ENCODE results near the gene PRR23C.

PRR23C gene

DNA sequence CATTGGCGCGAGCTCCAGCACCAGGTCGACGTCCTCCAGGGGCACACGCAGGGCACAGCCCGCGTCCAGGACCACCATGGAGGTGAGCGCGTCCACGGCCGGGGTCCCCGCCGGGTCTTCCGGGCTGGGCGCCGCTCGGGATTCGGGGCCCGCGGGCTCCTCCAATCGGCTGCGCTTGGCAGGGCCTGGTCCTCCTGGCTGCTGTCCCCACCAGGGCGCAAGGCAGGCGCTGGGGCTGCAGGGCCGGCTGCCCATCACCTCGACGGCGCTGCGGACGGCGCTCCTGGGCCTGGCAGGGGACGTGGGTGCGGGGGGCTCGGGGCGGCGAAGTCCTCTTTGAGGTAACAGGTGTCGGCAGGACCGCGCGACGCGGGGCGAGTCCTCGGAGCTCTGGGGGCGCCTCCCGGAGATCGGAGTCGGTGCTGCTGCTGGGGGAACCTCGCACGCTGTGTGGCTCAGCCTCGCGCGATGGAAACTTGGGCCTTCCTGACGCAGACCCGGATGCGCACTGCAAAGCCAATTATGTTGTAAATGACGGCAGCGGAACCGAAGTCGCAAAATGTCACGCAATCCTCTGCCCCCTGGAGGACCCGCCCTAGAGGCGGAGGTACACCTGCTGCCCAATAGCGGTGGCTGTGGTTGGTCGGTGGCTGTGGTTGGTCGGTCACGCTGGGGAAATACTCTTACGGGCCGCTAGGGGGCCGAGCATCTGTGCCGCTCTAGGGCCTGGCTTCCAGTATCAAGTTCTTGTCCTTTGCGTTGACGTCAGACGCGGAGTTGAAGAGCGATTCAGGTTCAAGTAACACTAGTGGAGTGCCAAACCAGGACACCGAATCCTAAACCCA, at the start of gene PRR23C:
PRR23C (minus strand) TSS at position 527 of the 845 bp plus-strand sequence; CDS start at position 255, 272 bp downstream.
- Histone ChIP-seq H3K4me1 (ENCODE audit: control insufficient read depth in 1 of 2, insufficient read depth in 2 of 2, low read length in 2 of 2) (no peaks in the 10 kb centered on the region), H3K9me3 (ENCODE audit: control insufficient read depth in 1 of 2, low read length in 2 of 2) (peaks cover 0 to 24% of the 10 kb centered on the region in 2 donors), H3K4me3 (ENCODE audit: low read depth in 1 of 2, low read length in 2 of 2) (no peak within 1 kb of the TSS)

DNA sequence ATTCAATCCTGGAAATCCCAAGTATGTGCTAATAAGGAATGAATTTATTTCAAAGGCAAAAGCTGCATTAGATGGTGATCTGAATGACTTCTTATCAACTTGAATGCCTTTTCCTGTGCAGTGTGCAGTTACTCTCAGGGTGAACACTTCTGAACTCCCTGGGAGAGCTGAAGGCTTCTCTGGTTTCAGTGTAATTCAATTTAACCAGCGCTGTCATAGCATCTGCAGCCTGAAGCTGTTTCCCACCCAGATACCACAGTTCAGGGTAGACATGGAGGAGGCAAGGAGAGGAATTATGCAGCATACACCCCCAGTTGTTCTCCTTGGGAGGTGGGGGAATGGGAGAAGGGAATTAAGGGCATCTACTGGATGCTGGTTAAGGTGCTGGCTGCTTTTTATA, 49.1 kb upstream of the PRR23C start:
- Histone ChIP-seq H3K4me1 (ENCODE audit: control insufficient read depth in 1 of 2, insufficient read depth in 2 of 2, low read length in 2 of 2) (no peaks in the 10 kb centered on the region), H3K27ac (ENCODE audit: low read length) (no peak overlapping the region), H3K36me3 (ENCODE audit: control insufficient read depth in 1 of 2, insufficient read depth in 2 of 2, low read length in 2 of 2) (no peaks in the 10 kb centered on the region), H3K4me3 (ENCODE audit: low read depth in 1 of 2, low read length in 2 of 2) (no peak overlapping the region), H3K9me3 (ENCODE audit: control insufficient read depth in 1 of 2, low read length in 2 of 2) (peaks cover 3 to 14% of the 10 kb centered on the region in 2 donors), H3K27me3 (ENCODE audit: low read depth, low read length) (no peaks in the 10 kb centered on the region)

More for the DNA sequence above, at the start of gene PRR23C:
- Histone ChIP-seq H3K36me3 (ENCODE audit: control insufficient read depth in 1 of 2, insufficient read depth in 2 of 2, low read length in 2 of 2) (no peaks in the 10 kb centered on the region), H3K27ac (ENCODE audit: low read length) (no peak within 1 kb of the TSS), H3K27me3 (ENCODE audit: low read depth, low read length) (no peaks in the 10 kb centered on the region)

DNA sequence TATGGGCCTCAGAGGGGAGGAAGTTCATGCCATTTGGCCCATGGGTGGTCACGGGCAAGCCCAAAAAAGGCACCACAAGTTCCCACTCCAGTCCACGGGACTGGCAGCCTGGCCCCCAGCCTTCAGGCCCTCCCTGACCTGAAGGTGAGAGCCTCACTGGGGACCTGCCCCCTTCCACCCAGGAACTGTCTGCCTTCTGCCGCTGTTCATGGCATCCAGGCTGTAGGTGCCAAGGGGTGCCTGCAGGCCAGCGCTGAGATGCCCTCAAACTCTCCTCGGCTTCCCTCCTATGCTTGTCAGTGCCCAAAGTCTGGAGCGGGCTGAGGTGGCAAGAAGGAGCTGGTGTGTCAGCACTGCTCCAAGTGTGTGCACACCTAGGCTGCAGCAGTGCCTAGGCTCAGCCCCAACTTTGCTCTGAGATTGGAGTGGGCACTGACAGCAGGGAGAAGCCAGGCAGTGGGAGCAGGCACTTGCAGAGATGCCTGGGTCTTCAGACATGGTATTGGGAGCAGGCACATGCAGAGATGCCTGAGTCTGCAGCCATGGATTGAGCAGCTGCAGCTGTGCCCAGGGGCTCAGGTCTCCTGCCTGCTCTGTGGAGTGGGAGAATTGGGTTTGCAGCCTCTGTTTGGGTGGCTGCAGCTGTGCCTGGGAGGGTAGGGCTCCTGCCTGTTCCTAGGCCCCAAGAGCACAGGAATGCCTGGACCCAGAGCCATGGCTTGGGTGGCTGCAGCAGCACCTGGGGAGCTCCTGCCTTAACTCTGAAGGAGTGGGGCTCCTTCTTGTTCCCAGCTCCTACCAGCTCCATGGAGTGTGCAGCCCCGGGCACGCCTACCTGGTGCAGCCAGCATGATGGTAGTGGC, 44.0 kb upstream of the PRR23C start:
- no peaks in the 10 kb centered on the region for H3K27me3 ChIP-seq (ENCODE audit: low read depth, low read length)
- H3K9me3 ChIP-seq (ENCODE audit: control insufficient read depth in 1 of 2, low read length in 2 of 2), result peaks cover 3 to 12% of the 10 kb centered on the region in 2 donors
- H3K4me1 ChIP-seq (ENCODE audit: control insufficient read depth in 1 of 2, insufficient read depth in 2 of 2, low read length in 2 of 2), result no peaks in the 10 kb centered on the region
- H3K36me3 ChIP-seq (ENCODE audit: control insufficient read depth in 1 of 2, insufficient read depth in 2 of 2, low read length in 2 of 2), result no peaks in the 10 kb centered on the region
- H3K4me3 ChIP-seq (ENCODE audit: low read depth in 1 of 2, low read length in 2 of 2), result no peak overlapping the region
- H3K27ac ChIP-seq (ENCODE audit: low read length), result no peak overlapping the region

DNA sequence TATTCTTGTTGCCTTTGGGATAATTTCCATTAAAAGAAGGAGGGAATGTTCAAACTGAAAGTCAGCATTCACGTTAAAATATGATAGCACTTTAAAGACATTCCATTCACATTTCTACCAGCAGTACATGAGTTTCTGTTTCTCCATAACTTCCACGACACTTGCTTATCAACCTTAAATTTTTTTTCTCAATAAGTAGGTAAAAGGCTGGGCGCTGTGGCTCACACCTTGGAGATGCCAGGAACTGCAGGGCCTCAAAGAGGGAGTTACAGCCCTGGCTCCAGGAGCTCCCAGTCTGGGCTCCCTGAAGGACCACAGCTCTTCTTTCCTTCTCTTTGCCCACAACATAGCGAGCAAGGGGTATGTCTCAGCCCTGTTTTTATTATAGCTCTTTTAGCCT, 42.9 kb upstream of the PRR23C start:
- no peaks in the 10 kb centered on the region for H3K27me3 ChIP-seq (ENCODE audit: low read depth, low read length)
- H3K9me3 ChIP-seq (ENCODE audit: control insufficient read depth in 1 of 2, low read length in 2 of 2), result peaks cover under 1 to 17% of the 10 kb centered on the region in 2 donors
- H3K27ac ChIP-seq (ENCODE audit: low read length), result no peak overlapping the region
- no peaks in the 10 kb centered on the region for H3K4me1 ChIP-seq (ENCODE audit: control insufficient read depth in 1 of 2, insufficient read depth in 2 of 2, low read length in 2 of 2)
- H3K4me3 ChIP-seq (ENCODE audit: low read depth in 1 of 2, low read length in 2 of 2), result no peak overlapping the region
- no peaks in the 10 kb centered on the region for H3K36me3 ChIP-seq (ENCODE audit: control insufficient read depth in 1 of 2, insufficient read depth in 2 of 2, low read length in 2 of 2)

DNA sequence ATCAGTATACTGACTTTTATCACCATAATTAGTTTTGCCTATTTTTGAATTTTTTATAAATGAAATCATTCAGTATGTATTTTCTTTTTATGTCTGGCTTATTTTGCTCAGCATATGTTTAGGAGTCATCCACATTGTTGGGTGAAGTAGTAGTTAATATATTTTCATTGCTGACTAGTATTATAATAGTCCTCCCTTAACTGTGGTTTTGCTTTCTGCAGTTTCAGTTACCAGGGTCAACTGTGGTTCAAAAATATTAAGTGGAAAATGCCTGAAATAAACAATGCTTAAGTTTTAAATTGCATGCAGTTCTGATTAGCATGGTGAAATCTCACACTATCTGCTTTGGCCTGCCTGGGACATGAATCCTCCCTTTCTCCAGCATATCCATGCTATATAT, 39.5 kb upstream of the PRR23C start:
- peaks cover 0 to 8% of the 10 kb centered on the region in 2 donors for H3K9me3 ChIP-seq (ENCODE audit: control insufficient read depth in 1 of 2, low read length in 2 of 2)
- no peak overlapping the region for H3K4me3 ChIP-seq (ENCODE audit: low read depth in 1 of 2, low read length in 2 of 2)
- no peaks in the 10 kb centered on the region for H3K27me3 ChIP-seq (ENCODE audit: low read depth, low read length)
- H3K4me1 ChIP-seq (ENCODE audit: control insufficient read depth in 1 of 2, insufficient read depth in 2 of 2, low read length in 2 of 2), result no peaks in the 10 kb centered on the region
- no peak overlapping the region for H3K27ac ChIP-seq (ENCODE audit: low read length)
- no peaks in the 10 kb centered on the region for H3K36me3 ChIP-seq (ENCODE audit: control insufficient read depth in 1 of 2, insufficient read depth in 2 of 2, low read length in 2 of 2)

DNA sequence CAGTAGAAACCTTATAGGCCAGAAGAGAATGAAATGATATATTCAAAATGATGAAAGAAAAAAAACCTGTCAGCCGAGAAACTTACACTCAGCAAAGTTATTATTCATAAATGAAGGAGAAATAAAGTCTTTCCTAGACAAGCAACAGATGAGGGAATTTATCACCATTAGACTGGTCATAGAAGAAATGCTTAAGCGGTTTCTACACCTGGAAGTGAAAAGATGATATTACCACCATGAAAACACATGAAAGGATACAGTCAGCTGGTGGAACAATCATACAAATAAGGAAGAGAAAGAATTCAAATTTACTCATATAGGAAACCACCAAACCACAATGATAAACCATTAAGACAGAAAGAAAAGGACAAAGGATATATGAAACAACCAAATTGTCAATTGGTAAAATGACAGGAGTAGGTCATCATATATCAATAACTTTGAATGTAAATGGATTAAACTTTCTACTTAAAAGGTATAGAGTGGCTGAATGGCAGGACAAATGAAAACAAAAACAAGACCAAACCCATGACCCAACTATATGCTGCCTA, 29.9 kb upstream of the PRR23C start:
- H3K36me3 ChIP-seq (ENCODE audit: control insufficient read depth in 1 of 2, insufficient read depth in 2 of 2, low read length in 2 of 2), result no peaks in the 10 kb centered on the region
- H3K27ac ChIP-seq (ENCODE audit: low read length), result no peak overlapping the region
- no peaks in the 10 kb centered on the region for H3K27me3 ChIP-seq (ENCODE audit: low read depth, low read length)
- H3K9me3 ChIP-seq (ENCODE audit: control insufficient read depth in 1 of 2, low read length in 2 of 2), result peaks cover 5 to 22% of the 10 kb centered on the region in 2 donors
- no peak overlapping the region for H3K4me3 ChIP-seq (ENCODE audit: low read depth in 1 of 2, low read length in 2 of 2)
- no peaks in the 10 kb centered on the region for H3K4me1 ChIP-seq (ENCODE audit: control insufficient read depth in 1 of 2, insufficient read depth in 2 of 2, low read length in 2 of 2)

GRCh38 chr3:139062918-139063317, 18.2 kb upstream of the PRR23C start:
- no peak overlapping the region for H3K4me3 ChIP-seq (ENCODE audit: low read depth in 1 of 2, low read length in 2 of 2)
- H3K4me1 ChIP-seq (ENCODE audit: control insufficient read depth in 1 of 2, insufficient read depth in 2 of 2, low read length in 2 of 2), result no peaks in the 10 kb centered on the region
- no peaks in the 10 kb centered on the region for H3K27me3 ChIP-seq (ENCODE audit: low read depth, low read length)
- no peaks in the 10 kb centered on the region for H3K9me3 ChIP-seq (ENCODE audit: control insufficient read depth in 1 of 2, low read length in 2 of 2)
- H3K27ac ChIP-seq (ENCODE audit: low read length), result no peak overlapping the region
- no peaks in the 10 kb centered on the region for H3K36me3 ChIP-seq (ENCODE audit: control insufficient read depth in 1 of 2, insufficient read depth in 2 of 2, low read length in 2 of 2)

- no peaks in the 10 kb centered on the region for H3K4me1 ChIP-seq (ENCODE audit: control insufficient read depth in 1 of 2, insufficient read depth in 2 of 2, low read length in 2 of 2)
- no peaks in the 10 kb centered on the region for H3K36me3 ChIP-seq (ENCODE audit: control insufficient read depth in 1 of 2, insufficient read depth in 2 of 2, low read length in 2 of 2)
- H3K27me3 ChIP-seq (ENCODE audit: low read depth, low read length), result no peaks in the 10 kb centered on the region
- no peak overlapping the region for H3K4me3 ChIP-seq (ENCODE audit: low read depth in 1 of 2, low read length in 2 of 2)
- peaks cover 12 to 25% of the 10 kb centered on the region in 2 donors for H3K9me3 ChIP-seq (ENCODE audit: control insufficient read depth in 1 of 2, low read length in 2 of 2)
- no peak overlapping the region for H3K27ac ChIP-seq (ENCODE audit: low read length)
Observed at GRCh38 chr3:139052802-139053600, 8.3 kb upstream of the PRR23C start.

GRCh38 chr3:139043554-139044365, 932 bp downstream of the PRR23C start:
- peaks cover 0 to 19% of the 10 kb centered on the region in 2 donors for H3K9me3 ChIP-seq (ENCODE audit: control insufficient read depth in 1 of 2, low read length in 2 of 2)
- H3K27ac ChIP-seq (ENCODE audit: low read length), result no peak overlapping the region
- H3K36me3 ChIP-seq (ENCODE audit: control insufficient read depth in 1 of 2, insufficient read depth in 2 of 2, low read length in 2 of 2), result no peaks in the 10 kb centered on the region
- no peaks in the 10 kb centered on the region for H3K4me1 ChIP-seq (ENCODE audit: control insufficient read depth in 1 of 2, insufficient read depth in 2 of 2, low read length in 2 of 2)
- no peaks in the 10 kb centered on the region for H3K27me3 ChIP-seq (ENCODE audit: low read depth, low read length)
- H3K4me3 ChIP-seq (ENCODE audit: low read depth in 1 of 2, low read length in 2 of 2), result no peak overlapping the region

DNA sequence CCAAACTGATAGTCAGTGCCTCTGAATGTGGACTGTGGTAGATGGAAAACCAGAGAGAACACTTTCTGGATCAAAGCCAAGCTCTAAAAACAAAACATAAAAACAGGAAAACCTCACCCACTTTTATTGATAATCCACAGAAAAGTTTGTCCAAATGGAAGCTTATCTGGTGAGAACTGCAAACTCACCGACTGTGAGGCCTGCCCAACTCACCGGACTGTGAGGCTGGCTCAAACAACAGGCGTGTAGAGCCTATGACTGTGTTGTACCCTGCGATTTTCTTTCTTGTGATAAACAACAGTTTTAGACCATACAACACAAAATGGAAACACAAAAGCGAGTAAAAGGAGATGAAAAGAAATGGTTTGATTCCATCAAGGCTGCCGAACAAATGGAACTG, 7.2 kb downstream of the PRR23C start:
- no peaks in the 10 kb centered on the region for H3K27me3 ChIP-seq (ENCODE audit: low read depth, low read length)

More for the DNA sequence above, 7.2 kb downstream of the PRR23C start:
- Histone ChIP-seq H3K27ac (ENCODE audit: low read length) (no peak overlapping the region), H3K4me1 (ENCODE audit: control insufficient read depth in 1 of 2, insufficient read depth in 2 of 2, low read length in 2 of 2) (no peaks in the 10 kb centered on the region), H3K36me3 (ENCODE audit: control insufficient read depth in 1 of 2, insufficient read depth in 2 of 2, low read length in 2 of 2) (no peaks in the 10 kb centered on the region), H3K4me3 (ENCODE audit: low read depth in 1 of 2, low read length in 2 of 2) (no peak overlapping the region), H3K9me3 (ENCODE audit: control insufficient read depth in 1 of 2, low read length in 2 of 2) (no peaks in the 10 kb centered on the region)
